GM19035 (cell line): ENCODE data around the gene SELENOO.
"Not testable (repeated sequence)": the region's sequence is repeated elsewhere in the genome, so short reads cannot be mapped to it uniquely, and the experiment has no call there.

Source experiments
- ATAC-seq: cut with Tn5 transposase; IDR thresholded peaks from one replicate; pipeline ENCODE4 v1.9.1; 2021; ENCODE audit not compliant: unreplicated experiment

Gene SELENOO

DNA sequence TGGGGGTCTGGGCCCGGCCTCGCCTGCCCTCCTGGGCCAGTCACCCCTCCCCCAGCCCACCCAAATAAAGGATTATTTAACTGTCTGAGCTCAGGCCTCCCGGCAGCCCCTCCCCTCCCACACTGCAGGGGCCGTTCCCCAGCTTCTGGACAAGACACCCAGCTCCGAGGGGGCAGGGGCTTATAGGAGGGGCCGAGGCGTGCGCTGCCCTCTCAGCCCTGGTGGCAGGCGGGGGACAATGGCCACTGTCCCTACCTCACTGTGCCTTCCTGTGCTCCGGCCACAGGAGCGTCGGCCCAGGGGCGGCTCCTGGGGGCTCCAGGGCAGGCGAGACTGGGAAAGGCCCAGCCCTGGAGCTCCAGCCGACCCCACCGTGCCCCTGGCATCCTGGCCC lies 2.2 kb upstream of the SELENOO start:
- no peak for ATAC-seq

GRCh38 chr22:50199251-50199721 lies 1.5 kb upstream of the SELENOO start:
- no peak for ATAC-seq

DNA sequence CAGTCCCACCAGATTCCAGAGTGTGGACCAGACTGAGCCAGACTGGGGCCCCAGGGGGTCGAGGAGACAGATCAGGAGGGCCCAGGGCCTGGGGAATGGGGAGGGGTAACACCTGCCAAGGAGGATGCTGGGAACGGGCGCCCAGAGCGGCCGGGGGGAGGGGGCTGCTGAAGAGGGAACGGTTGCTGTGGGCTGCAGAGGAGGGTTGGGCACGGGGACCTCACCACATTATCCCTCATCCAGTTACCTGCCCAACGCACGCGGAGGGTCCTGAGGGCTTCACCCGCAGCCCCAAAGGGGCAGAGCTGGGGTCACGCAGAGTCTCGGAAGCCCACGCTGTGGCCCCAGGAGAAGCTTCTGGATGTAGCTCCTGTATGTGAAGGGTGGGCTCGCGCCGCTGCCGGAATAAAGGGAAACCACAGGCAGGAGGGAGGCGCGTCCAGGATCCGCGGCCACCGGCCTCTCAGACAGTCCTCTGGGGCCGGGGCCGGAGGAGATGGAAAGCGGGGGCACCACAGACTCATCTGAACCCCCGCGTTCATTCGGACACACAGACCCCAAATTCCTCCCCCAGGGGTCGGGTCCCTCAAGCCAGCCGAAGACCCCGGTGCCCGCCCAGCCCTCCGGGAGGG lies 866 bp upstream of the SELENOO start:
- ATAC-seq = no peak

DNA sequence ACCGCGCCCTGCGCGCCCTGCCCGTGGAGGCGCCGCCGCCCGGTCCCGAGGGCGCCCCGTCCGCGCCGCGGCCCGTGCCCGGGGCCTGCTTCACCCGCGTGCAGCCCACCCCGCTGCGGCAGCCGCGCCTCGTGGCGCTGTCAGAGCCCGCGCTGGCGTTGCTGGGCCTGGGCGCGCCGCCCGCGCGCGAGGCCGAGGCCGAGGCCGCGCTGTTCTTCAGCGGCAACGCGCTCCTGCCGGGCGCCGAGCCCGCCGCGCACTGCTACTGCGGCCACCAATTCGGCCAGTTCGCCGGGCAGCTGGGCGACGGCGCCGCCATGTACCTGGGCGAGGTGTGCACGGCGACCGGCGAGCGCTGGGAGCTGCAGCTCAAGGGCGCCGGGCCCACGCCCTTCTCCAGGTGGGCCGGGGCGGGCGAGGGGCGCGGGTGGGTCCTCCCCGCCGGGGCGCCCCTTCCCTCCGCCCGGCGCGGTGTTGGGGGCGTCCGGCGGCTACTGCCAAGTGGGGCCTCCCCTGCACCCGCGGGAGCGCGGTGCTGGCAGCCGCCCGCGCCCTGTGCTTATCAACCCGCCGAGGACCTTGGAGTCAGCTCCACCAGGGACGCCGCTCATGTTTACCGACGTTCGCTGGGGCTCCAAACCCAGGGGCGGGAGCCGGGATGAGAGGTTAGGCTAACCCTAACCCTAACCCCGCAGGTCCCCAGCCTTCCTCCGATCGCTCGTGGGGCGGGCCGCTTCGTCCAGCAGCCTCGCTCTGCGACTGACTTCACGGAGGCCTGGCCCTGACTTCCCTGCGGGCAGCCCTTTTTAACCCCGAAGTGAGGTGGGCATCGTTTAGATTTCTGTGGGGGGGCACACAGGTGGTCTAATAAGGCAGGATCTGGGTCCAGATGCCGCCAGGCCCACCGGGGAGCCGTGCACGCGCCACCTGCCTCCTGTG lies 649 bp downstream of the SELENOO start:
- peak; percentile 35 for ATAC-seq

GRCh38 chr22:50202130-50202666 lies 1.4 kb downstream of the SELENOO start:
- ATAC-seq = no peak

DNA sequence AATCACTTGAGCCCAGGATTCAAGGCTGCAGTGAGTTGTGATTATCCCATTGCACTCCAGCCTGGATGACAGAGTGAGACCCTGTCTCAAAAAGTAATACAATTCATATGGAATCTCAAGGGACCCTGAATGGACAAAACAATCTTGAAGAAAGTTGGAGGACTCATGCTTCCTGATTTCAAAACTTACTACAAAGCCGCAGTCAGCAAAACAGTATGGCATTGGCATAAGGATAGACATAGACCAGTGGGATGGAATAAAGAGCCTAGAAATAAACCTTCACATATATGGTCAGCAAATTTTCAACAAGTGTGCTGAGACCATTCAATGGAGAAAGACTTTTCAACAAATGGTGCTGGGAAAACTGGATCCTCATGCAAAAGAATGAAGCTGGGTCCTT lies 2.5 kb downstream of the SELENOO start:
- ATAC-seq = no peak

DNA sequence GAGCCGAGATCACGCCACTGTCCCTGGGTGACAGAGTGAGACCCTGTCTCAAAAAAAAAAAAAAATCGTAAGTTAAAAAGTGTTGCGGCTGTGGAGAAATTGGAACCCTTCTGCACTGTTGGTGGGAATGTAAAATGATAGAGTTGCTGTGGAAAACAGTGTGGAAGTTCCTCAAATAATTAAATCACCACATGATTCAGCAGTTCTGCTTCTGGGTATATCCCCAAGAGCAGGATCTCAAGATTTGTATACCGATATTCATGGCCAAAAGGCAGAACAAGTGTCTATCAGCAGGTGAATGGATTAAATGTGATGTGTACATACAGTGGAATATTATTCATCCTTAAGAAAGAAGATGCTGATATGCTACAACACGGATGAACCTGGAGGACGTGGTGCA lies 3.8 kb downstream of the SELENOO start:
- ATAC-seq = no peak

GRCh38 chr22:50204998-50205397 lies 4.2 kb downstream of the SELENOO start:
- not testable (repeated sequence) for ATAC-seq

DNA sequence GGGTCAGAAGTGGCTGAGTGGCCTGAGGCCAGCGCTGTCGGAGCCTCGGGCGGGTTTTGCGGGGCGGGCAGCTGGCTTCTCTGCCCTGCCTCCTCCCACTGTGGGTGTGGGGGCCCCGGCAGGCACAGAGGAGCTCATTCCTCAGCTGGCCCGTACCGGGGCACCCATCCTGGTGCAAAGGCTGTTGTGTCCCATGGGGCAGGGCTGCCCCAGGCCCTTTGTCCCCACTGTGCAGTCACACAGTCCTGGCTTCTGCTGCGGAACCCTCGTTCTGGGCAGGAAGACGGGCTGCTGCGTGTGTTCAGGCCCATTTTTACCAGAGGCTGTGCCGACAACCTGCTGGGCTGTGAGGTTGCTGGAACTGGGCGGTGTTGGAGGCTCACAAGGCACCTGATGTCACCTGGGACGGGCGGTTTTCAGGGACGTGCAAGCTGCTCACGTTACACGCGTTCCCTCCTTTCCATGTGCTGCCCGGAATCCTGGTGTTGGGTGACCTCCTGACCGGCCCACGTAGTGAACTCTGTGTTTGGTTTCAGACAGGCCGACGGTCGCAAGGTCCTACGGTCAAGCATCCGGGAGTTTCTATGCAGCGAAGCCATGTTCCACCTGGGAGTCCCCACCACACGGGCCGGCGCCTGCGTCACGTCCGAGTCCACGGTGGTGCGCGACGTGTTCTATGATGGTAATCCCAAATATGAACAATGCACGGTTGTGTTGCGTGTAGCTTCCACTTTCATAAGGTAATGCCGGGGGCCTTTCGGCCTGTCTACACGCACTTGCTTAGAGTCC lies 5.2 kb downstream of the SELENOO start:
- ATAC-seq = no peak

DNA sequence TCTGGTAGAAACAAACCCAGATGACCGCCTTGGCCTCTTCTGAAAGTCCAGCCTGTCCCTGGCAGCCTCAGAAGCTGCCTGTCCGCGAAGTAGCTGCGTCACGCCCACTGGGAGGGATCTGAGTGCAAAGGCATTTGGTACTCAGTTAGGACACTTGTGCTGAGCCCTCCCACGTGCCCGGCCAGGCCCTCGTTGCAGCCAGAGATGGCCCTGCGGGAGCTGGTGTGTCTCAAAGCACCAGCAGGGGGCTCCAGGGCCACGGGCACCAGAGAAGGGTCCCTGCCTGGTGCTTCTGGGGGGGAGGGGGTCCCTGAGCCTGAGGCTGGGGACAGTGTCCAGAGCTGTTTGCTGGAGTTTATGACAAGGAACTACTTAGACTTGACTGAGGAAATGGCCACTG lies 5.8 kb downstream of the SELENOO start:
- no peak for ATAC-seq

GRCh38 chr22:50207383-50208140 lies 6.8 kb downstream of the SELENOO start:
- ATAC-seq = no peak

DNA sequence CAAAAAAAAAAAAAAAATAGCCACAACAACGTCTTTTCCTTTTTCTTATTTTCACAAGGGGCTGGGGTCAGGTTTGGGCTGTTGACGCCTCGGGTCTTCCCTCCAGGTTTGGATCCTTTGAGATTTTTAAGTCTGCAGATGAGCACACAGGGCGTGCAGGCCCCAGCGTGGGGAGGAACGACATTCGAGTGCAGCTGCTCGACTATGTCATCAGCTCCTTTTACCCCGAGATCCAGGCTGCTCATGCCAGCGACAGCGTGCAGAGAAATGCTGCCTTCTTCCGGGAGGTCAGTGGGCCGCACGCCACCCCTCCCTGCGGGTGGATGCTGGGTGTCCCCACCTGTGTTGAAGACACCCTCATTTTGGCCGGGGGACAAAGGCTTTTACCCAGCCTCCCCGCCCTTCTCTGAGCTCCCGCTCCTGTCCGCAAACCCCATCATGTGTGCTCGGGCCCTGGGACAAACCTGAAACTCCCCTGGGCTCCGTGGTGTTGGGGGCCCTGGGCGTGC lies 7.7 kb downstream of the SELENOO start:
- no peak for ATAC-seq

DNA sequence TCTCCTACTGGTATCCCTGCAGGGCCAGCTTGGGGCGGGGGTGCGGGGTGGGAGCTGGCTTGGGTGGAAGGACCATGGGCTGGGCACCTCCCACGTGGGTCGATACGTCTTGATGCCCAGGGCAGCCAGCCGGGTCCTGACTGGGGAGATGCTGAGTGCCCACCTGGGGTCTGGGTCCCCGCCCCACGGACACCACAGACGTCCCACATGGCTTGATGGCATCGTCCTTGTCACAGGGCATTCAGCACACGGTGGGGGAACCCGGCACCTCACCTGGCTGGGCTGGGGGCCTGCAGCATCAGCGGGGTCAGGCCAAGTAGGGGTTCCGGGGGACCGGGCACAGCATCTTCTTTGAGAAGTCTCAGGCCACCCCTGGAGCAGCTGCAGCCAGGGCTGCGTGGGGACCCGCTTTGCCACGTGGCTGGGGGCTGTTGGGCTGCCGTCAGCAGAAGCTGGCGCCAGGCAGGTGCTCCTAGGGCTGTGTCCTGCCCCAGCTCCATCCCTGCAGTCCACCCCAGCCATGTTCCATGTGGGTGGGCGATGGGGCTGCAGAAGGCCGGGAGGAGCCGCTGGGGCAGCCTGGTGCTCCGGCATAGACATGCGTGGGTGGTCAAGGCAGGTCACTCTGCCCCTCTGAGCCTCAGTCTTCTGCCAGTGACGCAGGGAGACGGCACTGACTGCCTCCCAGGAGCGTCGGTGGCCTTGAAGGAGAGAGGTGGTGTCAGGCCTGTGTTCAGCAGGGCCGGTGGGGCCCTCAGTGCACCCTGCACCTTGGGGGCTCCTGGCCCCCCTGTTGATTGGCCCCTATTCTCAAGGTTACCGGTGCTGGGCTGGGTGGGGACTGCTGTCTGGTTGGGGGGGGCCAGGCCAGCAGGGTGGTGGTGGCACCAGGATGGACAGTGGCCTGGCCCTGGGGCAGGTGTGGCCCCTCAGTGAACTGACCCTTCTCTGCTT lies 8.4 kb downstream of the SELENOO start:
- ATAC-seq = no peak

- no peak for ATAC-seq
These were observed 9.1 kb downstream of the SELENOO start for GRCh38 chr22:50209893-50210292.

- no peak for ATAC-seq
These were observed 9.7 kb downstream of the SELENOO start for GRCh38 chr22:50210378-50211139.

- ATAC-seq = no peak
These were observed 10.3 kb downstream of the SELENOO start for GRCh38 chr22:50211147-50211546.

- ATAC-seq = no peak
These were observed 12.5 kb downstream of the SELENOO start for GRCh38 chr22:50213263-50213662.

- no peak for ATAC-seq
These were observed 14.7 kb downstream of the SELENOO start for GRCh38 chr22:50215297-50216054.
